OCI-LY7 (cell line): ENCODE data around the gene NRG2. TPM values are rescaled to one million over a fixed set of nuclear protein-coding genes. Genes with fewer than 3 reads are reported as not detected.

Source experiments
- BruUV-seq: library from RNA; stranded (reverse); fragments of 400-500 nt; replicated peaks from 2 replicates; lab custom pipeline; 2021; lab: Mats Ljungman, UMichigan
- CTCF ChIA-PET: fragments of 300-600 bp; sonication (Branson Sonifier 250); formaldehyde crosslinking; loops from one replicate; lab custom pipeline; 2022; ENCODE audit warnings: antibody characterized with exemption; ENCODE audit not compliant: unreplicated experiment; lab: Charles Lee
- POLR2A ChIA-PET: fragments of 300-600 bp; sonication (Branson Sonifier 250); formaldehyde crosslinking; loops from one replicate; lab custom pipeline; 2022; ENCODE audit warnings: antibody characterized with exemption; lab: Charles Lee
- DNase-seq: peaks from one replicate; pipeline ENCODE4 v3.0.0-alpha.2; 2015; ENCODE audit warnings: low spot score
- H2AFZ ChIP-seq: fragments of 200-600 bp; sonication (generic), shearing (Covaris generic); 2 replicates; pipeline ENCODE4 v1.6.1; 2014; ENCODE audit warnings: mild to moderate bottlenecking, antibody characterized with exemption, low read length, moderate library complexity
- H3K27ac ChIP-seq: fragments of 200-600 bp; sonication (generic); 2 replicates; pipeline ENCODE4 v1.5.1; 2014; ENCODE audit warnings: mixed run types, low read depth, mild to moderate bottlenecking, moderate library complexity, low read length, inconsistent platforms; ENCODE audit not compliant: poor library complexity, severe bottlenecking
- H3K36me3 ChIP-seq: fragments of 200-600 bp; sonication (generic); 2 replicates; pipeline ENCODE4 v1.6.1; 2014; ENCODE audit warnings: mild to moderate bottlenecking, antibody characterized with exemption, low read length, moderate library complexity, mixed read lengths; ENCODE audit not compliant: insufficient read depth
- H3K4me1 ChIP-seq: fragments of 200-600 bp; sonication (generic); 2 replicates; pipeline ENCODE4 v1.5.1; 2014; ENCODE audit warnings: mild to moderate bottlenecking, low read length; ENCODE audit not compliant: insufficient read depth, poor library complexity, severe bottlenecking
- H3K4me2 ChIP-seq: fragments of 200-600 bp; sonication (generic); 2 replicates; pipeline ENCODE4 v1.6.1; 2014; ENCODE audit warnings: mild to moderate bottlenecking, low read length
- H3K4me3 ChIP-seq: fragments of 200-600 bp; sonication (generic); 2 replicates; pipeline ENCODE4 v1.5.1; 2014; ENCODE audit warnings: mild to moderate bottlenecking, low read depth, low read length; ENCODE audit not compliant: poor library complexity, severe bottlenecking
- H3K79me2 ChIP-seq: fragments of 200-600 bp; sonication (generic); 2 replicates; pipeline ENCODE4 v1.6.1; 2016; ENCODE audit warnings: low read depth, mild to moderate bottlenecking, low read length, moderate library complexity, mixed read lengths; ENCODE audit not compliant: insufficient read depth
- H3K9me2 ChIP-seq: fragments of 200-600 bp; sonication (generic); 2 replicates; pipeline ENCODE4 v1.6.1; 2016; ENCODE audit warnings: mild to moderate bottlenecking, low read length, mixed read lengths; ENCODE audit not compliant: insufficient read depth
- H3K9me3 ChIP-seq: fragments of 200-600 bp; sonication (generic); 2 replicates; pipeline ENCODE4 v1.6.1; 2014; ENCODE audit warnings: mild to moderate bottlenecking, mixed run types, low read length, mixed read lengths
- H4K20me1 ChIP-seq: fragments of 200-600 bp; sonication (generic); 2 replicates; pipeline ENCODE4 v1.6.1; 2014; ENCODE audit warnings: mild to moderate bottlenecking, antibody characterized with exemption, low read length, moderate library complexity, mixed read lengths; ENCODE audit not compliant: insufficient read depth
- EZH2phosphoT487 ChIP-seq: fragments of 200-600 bp; sonication (generic); IDR thresholded peaks from 2 replicates; pipeline ENCODE4 v1.6.1; 2018; ENCODE audit warnings: low read depth, borderline replicate concordance, mild to moderate bottlenecking, mixed run types, antibody characterized with exemption, low read length, moderate library complexity, mixed read lengths
- intact Hi-C: fragments of 100-400 bp; cut with micrococcal nuclease; formaldehyde crosslinking; loops from one replicate; pipeline ENCODE4 v1.10.0; 2022; ENCODE audit not compliant: unreplicated experiment
- total RNA-seq, 2 experiments: library from RNA; depleted of rRNA in 1 of 2; stranded (reverse); fragments of >200 nt in 1 of 2; shearing (Covaris generic) in 1 of 2; gene quantifications; 2 replicates each; pipeline ENCODE4 v1.2.3, GENCODE V29; 2014 to 2022
- TF ChIP-seq, protein P1 (sequence below): fragments of 200-600 bp; sonication (generic); conservative IDR thresholded peaks from 2 replicates; pipeline ENCODE4 v1.5.1; 2014; ENCODE audit warnings: mild to moderate bottlenecking, antibody characterized with exemption, low read length, moderate library complexity, mixed read lengths

Gene NRG2
- total RNA-seq, 2 experiments from 2014 or later: 1.7 TPM; not detected in 1

GRCh38 chr5:139884144-139884543, 159.0 kb downstream of the NRG2 start:
- H4K20me1 ChIP-seq: no peaks in the 10 kb centered on the region
- H3K79me2 ChIP-seq: no peaks in the 10 kb centered on the region
- no peaks in the 10 kb centered on the region for H3K9me2 ChIP-seq
- no peaks in the 10 kb centered on the region for H3K36me3 ChIP-seq
- POLR2A ChIA-PET: interaction anchor here (0.7 kb wide), 1 partner anchor 345 kb away, joined by 3 read pairs; no protein-coding TSS in a partner anchor
- H3K27ac ChIP-seq: no peak overlapping the region
- no peak overlapping the region for H2AFZ ChIP-seq
- CTCF ChIA-PET: no interaction called here
- H3K4me2 ChIP-seq: no peak overlapping the region
- TF ChIP-seq EZH2phosphoT487: no peak
- TF ChIP-seq, protein P1, sequence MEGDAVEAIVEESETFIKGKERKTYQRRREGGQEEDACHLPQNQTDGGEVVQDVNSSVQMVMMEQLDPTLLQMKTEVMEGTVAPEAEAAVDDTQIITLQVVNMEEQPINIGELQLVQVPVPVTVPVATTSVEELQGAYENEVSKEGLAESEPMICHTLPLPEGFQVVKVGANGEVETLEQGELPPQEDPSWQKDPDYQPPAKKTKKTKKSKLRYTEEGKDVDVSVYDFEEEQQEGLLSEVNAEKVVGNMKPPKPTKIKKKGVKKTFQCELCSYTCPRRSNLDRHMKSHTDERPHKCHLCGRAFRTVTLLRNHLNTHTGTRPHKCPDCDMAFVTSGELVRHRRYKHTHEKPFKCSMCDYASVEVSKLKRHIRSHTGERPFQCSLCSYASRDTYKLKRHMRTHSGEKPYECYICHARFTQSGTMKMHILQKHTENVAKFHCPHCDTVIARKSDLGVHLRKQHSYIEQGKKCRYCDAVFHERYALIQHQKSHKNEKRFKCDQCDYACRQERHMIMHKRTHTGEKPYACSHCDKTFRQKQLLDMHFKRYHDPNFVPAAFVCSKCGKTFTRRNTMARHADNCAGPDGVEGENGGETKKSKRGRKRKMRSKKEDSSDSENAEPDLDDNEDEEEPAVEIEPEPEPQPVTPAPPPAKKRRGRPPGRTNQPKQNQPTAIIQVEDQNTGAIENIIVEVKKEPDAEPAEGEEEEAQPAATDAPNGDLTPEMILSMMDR: no peak
- no peaks in the 10 kb centered on the region for H3K4me1 ChIP-seq
- no peak for DNase-seq
- no peak overlapping the region for H3K4me3 ChIP-seq
- no peaks in the 10 kb centered on the region for H3K9me3 ChIP-seq
- no TSS peak for BruUV-seq
- intact Hi-C loops: no loop called here

- BruUV-seq: no TSS peak
- no peaks in the 10 kb centered on the region for H3K4me1 ChIP-seq
- H3K9me3 ChIP-seq: no peaks in the 10 kb centered on the region
- no peaks in the 10 kb centered on the region for H4K20me1 ChIP-seq
- no peak overlapping the region for H3K27ac ChIP-seq
- TF ChIP-seq EZH2phosphoT487: no peak
- no peaks in the 10 kb centered on the region for H3K36me3 ChIP-seq
- DNase-seq: no peak
- no peaks in the 10 kb centered on the region for H3K79me2 ChIP-seq
- CTCF ChIA-PET: no interaction called here
- H2AFZ ChIP-seq: no peak overlapping the region
- no peaks in the 10 kb centered on the region for H3K9me2 ChIP-seq
- POLR2A ChIA-PET: no interaction called here
- H3K4me2 ChIP-seq: no peak overlapping the region
- H3K4me3 ChIP-seq: no peak overlapping the region
- intact Hi-C loops: no loop called here
Observed at GRCh38 chr5:139882961-139883539, 160.0 kb downstream of the NRG2 start.

DNA sequence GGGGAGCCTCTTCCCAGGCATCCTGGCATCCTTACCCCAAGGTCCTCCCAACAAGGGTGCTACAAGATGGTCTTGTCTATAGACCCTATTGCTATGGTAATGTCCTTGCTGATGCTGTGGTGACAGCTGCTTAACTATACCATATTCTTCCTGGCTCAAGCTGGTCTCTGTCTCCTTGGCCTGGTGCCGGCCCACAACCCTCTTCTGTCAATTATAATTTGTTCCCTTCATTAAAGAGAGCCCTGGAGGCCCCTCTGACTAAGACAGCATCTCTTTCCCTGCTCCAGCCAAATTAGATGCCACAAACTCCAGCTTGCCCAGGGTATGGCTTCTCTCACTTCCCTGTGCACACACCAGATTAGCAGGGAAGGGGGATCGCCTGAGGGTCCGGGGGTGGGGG, 160.8 kb downstream of the NRG2 start:
- no peaks in the 10 kb centered on the region for H3K9me2 ChIP-seq
- H4K20me1 ChIP-seq: no peaks in the 10 kb centered on the region
- POLR2A ChIA-PET: no interaction called here
- CTCF ChIA-PET: interaction anchor here (1.0 kb wide), 1 partner anchor 10 kb away, joined by 4 read pairs; no protein-coding TSS in a partner anchor
- no peak overlapping the region for H3K27ac ChIP-seq
- intact Hi-C loops: no loop called here
- no peak overlapping the region for H3K4me2 ChIP-seq
- no peaks in the 10 kb centered on the region for H3K4me1 ChIP-seq
- no peaks in the 10 kb centered on the region for H3K9me3 ChIP-seq
- no peak for DNase-seq
- no peak overlapping the region for H3K4me3 ChIP-seq
- H2AFZ ChIP-seq: no peak overlapping the region
- H3K36me3 ChIP-seq: no peaks in the 10 kb centered on the region
- no peaks in the 10 kb centered on the region for H3K79me2 ChIP-seq
- no TSS peak for BruUV-seq
- TF ChIP-seq, protein P1: no peak
- no peak for TF ChIP-seq EZH2phosphoT487
